A549 (cell line): Measurements from ENCODE around the gene ZNF664. TPM values are rescaled to one million over a fixed set of nuclear protein-coding genes. Genes with fewer than 3 reads are reported as not detected.

Experiments used
- ATAC-seq, 2 experiments: fragments of 200-7000 bp in 1 of 2; fragments of >200 bp in 1 of 2; cut with Nextera tagmentation in 1 of 2; cut with Tn5 transposase in 1 of 2; 3 replicates each; pipeline versions ENCODE4 v1.8.0 to v1.9.1; 2018 to 2020; ENCODE audit warnings: mild to moderate bottlenecking in 1 of 2, moderate library complexity in 1 of 2
- CTCF ChIA-PET: fragments of 300-600 bp; sonication (Branson Sonifier 250); formaldehyde crosslinking; extraction: SDS; loops from one replicate; lab custom pipeline; 2021; ENCODE audit warnings: antibody characterized with exemption, inconsistent platforms; lab: Yijun Ruan, JAX
- POLR2A ChIA-PET: fragments of 350-600 bp; formaldehyde crosslinking; extraction: SDS; loops from one replicate; lab custom pipeline; 2021; ENCODE audit warnings: antibody characterized with exemption, inconsistent platforms; lab: Yijun Ruan, JAX
- DNase-seq, 2 experiments: peaks; one replicate each; pipeline versions ENCODE4 v3.0.0 to v3.0.0-alpha.2; 2011 to 2016; ENCODE audit warnings: low read depth in 1 of 2, low spot score in 1 of 2
- FAIRE-seq: peaks from 2 replicates; lab custom pipeline; 2011; peaks lifted over from hg19 to GRCh38; lab: Jason Lieb, UNC
- H3K27ac ChIP-seq, 2 experiments: fragments of >200 bp; sonication (Bioruptor Twin); formaldehyde crosslinking; 3 replicates each; pipeline ENCODE4 v1.5.1; 2016 to 2017
- H3K4me1 ChIP-seq: fragments of >200 bp; sonication (Bioruptor Twin); formaldehyde crosslinking; 3 replicates; pipeline ENCODE4 v1.6.1; 2016
- H3K4me2 ChIP-seq: fragments of >200 bp; sonication (Bioruptor Twin); formaldehyde crosslinking; 3 replicates; pipeline ENCODE4 v1.6.1; 2016
- H3K4me3 ChIP-seq: fragments of >200 bp; sonication (Bioruptor Twin); formaldehyde crosslinking; 3 replicates; pipeline ENCODE4 v1.5.1; 2016
- H3K9me3 ChIP-seq: fragments of >200 bp; sonication (Bioruptor Twin); formaldehyde crosslinking; 3 replicates; pipeline ENCODE4 v1.6.1; 2016
- BHLHE40 ChIP-seq: IDR thresholded peaks from 2 replicates; pipeline ENCODE4 v1.6.1; 2012; ENCODE audit warnings: low read depth, low read length, inconsistent platforms
- CBX2 ChIP-seq: fragments of 200-600 bp; sonication (generic); IDR thresholded peaks from 2 replicates; pipeline ENCODE4 v1.6.1; 2016; ENCODE audit warnings: low read depth, mild to moderate bottlenecking, borderline replicate concordance
- EHMT2 ChIP-seq: fragments of 200-600 bp; sonication (generic); IDR thresholded peaks from 2 replicates; pipeline ENCODE4 v1.6.1; 2016; ENCODE audit warnings: antibody characterized with exemption, low read depth, mild to moderate bottlenecking, moderate library complexity
- EP300 ChIP-seq, 2 experiments: fragments of >200 bp; sonication (Bioruptor Twin); formaldehyde crosslinking; IDR thresholded peaks; 2 replicates in 1 of 2; 3 replicates in 1 of 2; pipeline ENCODE4 v1.6.1; 2016 to 2017
- ESRRA ChIP-seq: fragments of 150-350 bp; IDR thresholded peaks from 2 replicates; pipeline ENCODE4 v1.6.1; 2014; ENCODE audit warnings: mild to moderate bottlenecking, low read length, borderline replicate concordance
- FOSB ChIP-seq: fragments of 250-450 bp; sonication (Bioruptor Pico); IDR thresholded peaks from 2 replicates; pipeline ENCODE4 v1.5.0; 2020; ENCODE audit warnings: mild to moderate bottlenecking, moderate library complexity
- GATA3 ChIP-seq: IDR thresholded peaks from 2 replicates; pipeline ENCODE4 v1.6.1; 2012; ENCODE audit warnings: borderline replicate concordance
- HEYL ChIP-seq: fragments of 250-450 bp; sonication (Bioruptor Pico); IDR thresholded peaks from 2 replicates; pipeline ENCODE4 v1.8.0; 2021; ENCODE audit warnings: mild to moderate bottlenecking, moderate library complexity
- HOXB5 ChIP-seq: fragments of 250-450 bp; sonication (Bioruptor Pico); IDR thresholded peaks from 2 replicates; pipeline ENCODE4 v1.5.0; 2020; ENCODE audit warnings: mild to moderate bottlenecking, moderate library complexity
- JUN ChIP-seq, 2 experiments: fragments of >200 bp; sonication (Bioruptor Twin); formaldehyde crosslinking; IDR thresholded peaks; 2 replicates in 1 of 2; 3 replicates in 1 of 2; pipeline ENCODE4 v1.6.1; 2016 to 2017
- MAZ ChIP-seq: fragments of 150-350 bp; IDR thresholded peaks from 2 replicates; pipeline ENCODE4 v1.6.1; 2014; ENCODE audit warnings: antibody characterized with exemption, low read depth, low read length, borderline replicate concordance
- MYC ChIP-seq: IDR thresholded peaks from 2 replicates; pipeline ENCODE4 v1.6.1; 2012; ENCODE audit warnings: mild to moderate bottlenecking, inconsistent platforms, low read length, improper control_type of control experiment, borderline replicate concordance
- NPAS2 ChIP-seq: fragments of 250-450 bp; sonication (Bioruptor Pico); IDR thresholded peaks from 2 replicates; pipeline ENCODE4 v1.8.0; 2022; ENCODE audit warnings: mild to moderate bottlenecking, moderate library complexity, borderline replicate concordance
- RARB ChIP-seq: fragments of 250-450 bp; sonication (Bioruptor Pico); IDR thresholded peaks from 2 replicates; pipeline ENCODE4 v1.8.0; 2021; ENCODE audit warnings: mild to moderate bottlenecking, moderate library complexity
- RCOR1 ChIP-seq: fragments of 150-350 bp; IDR thresholded peaks from 2 replicates; pipeline ENCODE4 v1.6.1; 2014; ENCODE audit warnings: antibody characterized with exemption, low read length, low read depth
- ZC3H11A ChIP-seq: fragments of 450-650 bp; IDR thresholded peaks from 2 replicates; pipeline ENCODE4 v1.6.1; 2014; ENCODE audit warnings: antibody characterized with exemption, mild to moderate bottlenecking
- ZFP36 ChIP-seq: fragments of 450-650 bp; IDR thresholded peaks from 2 replicates; pipeline ENCODE4 v1.6.1; 2014; ENCODE audit warnings: borderline replicate concordance; ENCODE audit not compliant: partially characterized antibody
- WGBS: methylation state at CpG from one replicate; pipeline ENCODE4 v1.1.6; 2017; ENCODE audit errors: missing lambda C conversion rate; 5-methylcytosine and 5-hydroxymethylcytosine counted together
- polyA plus RNA-seq, 4 experiments: library from polyadenylated mRNA; depleted of rRNA in 3 of 4; stranded (reverse); fragments of >200 nt; fragmentation: RNase III in 1 of 4; extraction: RNeasy Plus Mini Kit Qiagen cat#74134 plus additional on column Dnase treatment in 1 of 4; gene quantifications; 2 replicates in 3 of 4; 3 replicates in 1 of 4; pipeline ENCODE4 v1.2.3, GENCODE V29; 2011 to 2017
- TF ChIP-seq, protein P1 (sequence below): fragments of >200 bp; sonication (Bioruptor Twin); formaldehyde crosslinking; IDR thresholded peaks from 3 replicates; pipeline ENCODE4 v1.6.1; 2016
- TF ChIP-seq, protein P2 (sequence below): fragments of 250-450 bp; sonication (Bioruptor Pico); IDR thresholded peaks from 2 replicates; pipeline ENCODE4 v1.5.0; 2021; ENCODE audit warnings: mild to moderate bottlenecking, moderate library complexity, borderline replicate concordance
- TF ChIP-seq, protein P3 (sequence below): IDR thresholded peaks from 2 replicates; pipeline ENCODE4 v1.6.1; 2012

Gene ZNF664
- polyA plus RNA-seq, 2 of the 4 experiments (the other 2 are of a cell fraction): 88.3 to 112 TPM

GRCh38 chr12:124026755-124027745 lies 54.0 kb downstream of the ZNF664 start:
- no peak for DNase-seq
- no peak overlapping the region for H3K4me3 ChIP-seq
- H3K9me3 ChIP-seq: no peaks in the 10 kb centered on the region
- FAIRE-seq: no peak
- H3K4me1 ChIP-seq: no peaks in the 10 kb centered on the region
- no peak overlapping the region for H3K27ac ChIP-seq
- no peak overlapping the region for H3K4me2 ChIP-seq
- POLR2A ChIA-PET: no interaction called here
- no peak for TF ChIP-seq ESRRA
- TF ChIP-seq, protein P1, sequence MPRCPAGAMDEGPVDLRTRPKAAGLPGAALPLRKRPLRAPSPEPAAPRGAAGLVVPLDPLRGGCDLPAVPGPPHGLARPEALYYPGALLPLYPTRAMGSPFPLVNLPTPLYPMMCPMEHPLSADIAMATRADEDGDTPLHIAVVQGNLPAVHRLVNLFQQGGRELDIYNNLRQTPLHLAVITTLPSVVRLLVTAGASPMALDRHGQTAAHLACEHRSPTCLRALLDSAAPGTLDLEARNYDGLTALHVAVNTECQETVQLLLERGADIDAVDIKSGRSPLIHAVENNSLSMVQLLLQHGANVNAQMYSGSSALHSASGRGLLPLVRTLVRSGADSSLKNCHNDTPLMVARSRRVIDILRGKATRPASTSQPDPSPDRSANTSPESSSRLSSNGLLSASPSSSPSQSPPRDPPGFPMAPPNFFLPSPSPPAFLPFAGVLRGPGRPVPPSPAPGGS: no peak
- TF ChIP-seq, all 56 proteins: peak for 0
- peak; percentile 60 to 66 for ATAC-seq
- CTCF ChIA-PET: interaction anchor here (0.6 to 2.8 kb wide), 5 partner anchors 7 to 744 kb away, joined by 3 to 9 read pairs (median 4); no protein-coding TSS in a partner anchor
- WGBS: 64% methylated on average over 14 of the region's 14 CpGs

DNA sequence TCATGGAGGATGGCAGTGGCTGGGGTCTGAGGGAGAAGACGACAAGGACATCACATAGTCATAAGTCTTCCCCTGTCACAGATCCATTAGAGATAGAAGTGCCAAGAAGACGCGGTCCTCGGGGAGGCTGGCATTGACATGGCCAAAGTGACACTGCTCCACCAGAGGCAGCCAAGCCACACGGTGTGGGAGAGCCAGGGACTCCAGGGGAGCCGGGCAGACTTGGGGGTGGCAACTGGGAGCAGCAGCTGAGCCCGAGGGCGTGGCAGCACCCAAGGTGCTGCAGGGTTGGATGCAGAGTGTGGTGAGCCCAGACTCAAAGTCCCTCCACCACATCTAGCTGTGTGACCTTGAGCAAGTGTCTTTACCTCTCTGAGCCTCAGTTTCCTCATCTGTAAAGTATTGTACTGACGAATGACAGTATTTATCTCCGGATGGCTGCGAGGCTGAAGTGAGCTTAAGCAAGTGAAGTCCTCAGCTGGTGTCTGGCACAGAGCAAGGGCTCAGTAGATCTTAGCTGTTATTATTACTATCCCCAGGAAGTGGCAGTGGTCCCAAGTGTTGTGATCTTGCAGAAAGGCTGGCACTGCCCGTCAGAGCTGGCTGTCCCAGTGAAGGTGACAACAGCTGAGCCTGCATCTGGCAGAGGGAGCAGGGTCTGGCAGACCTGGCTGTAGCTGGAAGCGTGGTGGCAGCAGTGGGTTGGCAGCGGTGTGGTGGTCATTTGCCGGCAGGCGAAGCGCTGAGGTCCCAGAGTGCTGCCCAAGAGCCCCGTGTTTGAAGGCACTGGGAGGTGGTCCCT lies 54.9 kb downstream of the ZNF664 start:
- Histone ChIP-seq H3K9me3 (no peaks in the 10 kb centered on the region), H3K4me1 (no peaks in the 10 kb centered on the region), H3K4me2 (no peak overlapping the region), H3K4me3 (no peak overlapping the region), H3K27ac (no peak overlapping the region)
- no peak for TF ChIP-seq FOSB (CRISPR knock-in tag)
- TF ChIP-seq, protein P2, sequence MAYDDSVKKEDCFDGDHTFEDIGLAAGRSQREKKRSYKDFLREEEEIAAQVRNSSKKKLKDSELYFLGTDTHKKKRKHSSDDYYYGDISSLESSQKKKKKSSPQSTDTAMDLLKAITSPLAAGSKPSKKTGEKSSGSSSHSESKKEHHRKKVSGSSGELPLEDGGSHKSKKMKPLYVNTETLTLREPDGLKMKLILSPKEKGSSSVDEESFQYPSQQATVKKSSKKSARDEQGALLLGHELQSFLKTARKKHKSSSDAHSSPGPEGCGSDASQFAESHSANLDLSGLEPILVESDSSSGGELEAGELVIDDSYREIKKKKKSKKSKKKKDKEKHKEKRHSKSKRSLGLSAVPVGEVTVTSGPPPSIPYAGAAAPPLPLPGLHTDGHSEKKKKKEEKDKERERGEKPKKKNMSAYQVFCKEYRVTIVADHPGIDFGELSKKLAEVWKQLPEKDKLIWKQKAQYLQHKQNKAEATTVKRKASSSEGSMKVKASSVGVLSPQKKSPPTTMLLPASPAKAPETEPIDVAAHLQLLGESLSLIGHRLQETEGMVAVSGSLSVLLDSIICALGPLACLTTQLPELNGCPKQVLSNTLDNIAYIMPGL (CRISPR knock-in tag): no peak
- no peak for DNase-seq
- FAIRE-seq: no peak
- WGBS: 74% methylated on average over 16 of the region's 18 CpGs
- ChIA-PET POLR2A (no interaction called here), CTCF (interaction anchor here (0.7 to 2.8 kb wide), 5 partner anchors 8 to 743 kb away, joined by 3 to 9 read pairs (median 4); no protein-coding TSS in a partner anchor)
- ATAC-seq: no peak

DNA sequence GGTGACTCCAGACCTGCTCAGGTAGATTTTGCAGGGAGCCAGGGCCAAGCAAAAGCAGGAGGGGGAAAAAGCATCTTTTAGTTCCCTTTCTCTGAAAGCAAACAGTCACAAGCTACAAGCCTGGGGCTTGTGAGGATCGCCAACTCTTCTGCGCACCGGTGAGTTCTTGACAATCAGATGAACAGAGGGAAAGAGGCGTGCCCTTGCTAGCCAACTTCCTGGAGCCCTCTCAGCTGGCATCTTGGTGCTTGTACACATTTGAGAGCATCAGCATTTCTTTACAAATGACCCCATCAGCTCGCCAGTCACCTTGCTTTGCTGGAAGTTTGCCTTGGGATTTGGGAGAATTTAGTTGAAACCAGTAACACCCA lies 55.5 kb downstream of the ZNF664 start:
- CTCF ChIA-PET: interaction anchor here (0.8 to 2.8 kb wide), 4 partner anchors 8 to 743 kb away, joined by 4 to 9 read pairs (median 6); no protein-coding TSS in a partner anchor
- H3K27ac ChIP-seq: no peak overlapping the region
- no peak for DNase-seq
- no peak for FAIRE-seq
- no peak overlapping the region for H3K4me2 ChIP-seq
- ATAC-seq: 0 out of 6 replicates have a peak, but pooled peaks of 1 of the 2 experiments have one; percentile 12
- WGBS: 49% methylated on average over 5 of the region's 5 CpGs
- TF ChIP-seq MAZ (no peak), RARB (CRISPR knock-in tag) (no peak), RCOR1 (no peak), MYC (no peak), ZC3H11A (no peak), JUN (IDR thresholded peaks at IDR 0.05) (no peak), HOXB5 (CRISPR knock-in tag) (no peak), CBX2 (no peak), EP300 (IDR thresholded peaks at IDR 0.05) (no peak), NPAS2 (CRISPR knock-in tag) (no peak), ZFP36 (no peak), HEYL (CRISPR knock-in tag) (no peak), BHLHE40 (no peak), GATA3 (no peak), EHMT2 (no peak)
- TF ChIP-seq, protein P3, sequence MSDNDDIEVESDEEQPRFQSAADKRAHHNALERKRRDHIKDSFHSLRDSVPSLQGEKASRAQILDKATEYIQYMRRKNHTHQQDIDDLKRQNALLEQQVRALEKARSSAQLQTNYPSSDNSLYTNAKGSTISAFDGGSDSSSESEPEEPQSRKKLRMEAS: no peak
- H3K4me3 ChIP-seq: no peak overlapping the region
- H3K4me1 ChIP-seq: no peaks in the 10 kb centered on the region
- H3K9me3 ChIP-seq: no peaks in the 10 kb centered on the region
- POLR2A ChIA-PET: no interaction called here
